ENCODE measurements around the gene PTPRT.
"Not testable (repeated sequence)": the region's sequence is repeated elsewhere in the genome, so short reads cannot be mapped to it uniquely, and the experiment has no call there.

Gene PTPRT

DNA sequence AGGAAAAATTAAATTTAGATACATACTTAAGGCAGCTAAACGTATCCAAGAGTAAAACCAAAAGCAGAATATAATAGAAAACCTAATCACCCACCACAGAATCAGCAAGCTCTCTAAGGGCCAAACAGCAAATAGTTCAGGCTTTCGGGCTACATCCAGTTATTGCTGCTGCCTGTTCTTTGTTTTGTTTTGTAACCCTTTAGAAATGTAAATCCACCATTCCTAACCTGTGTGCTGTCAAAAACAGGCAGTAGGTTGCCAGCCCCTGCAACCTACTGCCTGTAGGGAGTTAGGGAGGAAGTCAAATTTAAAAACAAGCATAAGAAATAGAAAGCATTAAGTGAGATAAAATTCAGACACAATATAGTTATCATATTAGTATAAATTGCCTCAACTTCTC is 225.9 kb downstream of the PTPRT start:
- no peak for DNase-seq

DNA sequence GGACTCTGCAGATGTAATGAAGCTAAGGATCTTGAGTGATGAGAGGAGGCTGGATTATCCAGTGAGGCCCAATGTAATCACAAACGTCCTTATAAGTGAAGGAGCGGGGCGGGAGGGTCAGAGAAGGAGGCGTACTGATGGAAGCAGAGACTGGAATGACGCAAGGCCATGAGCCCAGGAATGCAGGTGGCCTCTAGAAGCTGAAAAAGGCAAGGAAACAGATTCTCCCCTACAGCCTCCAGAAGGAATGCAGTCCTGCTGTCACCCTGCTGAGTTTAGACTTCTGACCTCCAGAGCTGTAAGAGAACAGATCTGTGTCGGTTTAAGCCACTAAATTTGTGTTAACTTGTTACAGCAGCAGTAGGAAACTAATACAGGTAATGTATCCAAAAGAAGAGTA is 227.9 kb downstream of the PTPRT start:
- DNase-seq: no peak

DNA sequence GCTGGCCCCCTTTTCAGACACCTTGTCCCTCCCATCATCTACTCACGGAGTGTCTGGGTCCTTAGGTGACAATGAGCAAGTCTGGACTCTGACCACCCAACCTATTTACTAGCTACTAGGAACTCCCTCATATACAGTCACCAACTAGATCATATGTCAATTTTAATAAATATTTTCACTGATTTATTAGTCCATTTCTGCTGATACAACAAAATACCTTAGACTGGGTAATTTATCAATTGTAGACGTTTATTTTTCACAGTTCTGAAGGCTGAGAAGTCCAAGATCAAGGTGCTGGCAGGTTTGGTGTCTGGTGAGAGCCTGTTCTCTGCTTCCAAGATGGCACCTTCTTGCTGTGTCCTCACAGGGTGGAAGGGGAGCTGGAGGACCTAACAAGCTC is 229.7 kb downstream of the PTPRT start:
- DNase-seq: no peak

DNA sequence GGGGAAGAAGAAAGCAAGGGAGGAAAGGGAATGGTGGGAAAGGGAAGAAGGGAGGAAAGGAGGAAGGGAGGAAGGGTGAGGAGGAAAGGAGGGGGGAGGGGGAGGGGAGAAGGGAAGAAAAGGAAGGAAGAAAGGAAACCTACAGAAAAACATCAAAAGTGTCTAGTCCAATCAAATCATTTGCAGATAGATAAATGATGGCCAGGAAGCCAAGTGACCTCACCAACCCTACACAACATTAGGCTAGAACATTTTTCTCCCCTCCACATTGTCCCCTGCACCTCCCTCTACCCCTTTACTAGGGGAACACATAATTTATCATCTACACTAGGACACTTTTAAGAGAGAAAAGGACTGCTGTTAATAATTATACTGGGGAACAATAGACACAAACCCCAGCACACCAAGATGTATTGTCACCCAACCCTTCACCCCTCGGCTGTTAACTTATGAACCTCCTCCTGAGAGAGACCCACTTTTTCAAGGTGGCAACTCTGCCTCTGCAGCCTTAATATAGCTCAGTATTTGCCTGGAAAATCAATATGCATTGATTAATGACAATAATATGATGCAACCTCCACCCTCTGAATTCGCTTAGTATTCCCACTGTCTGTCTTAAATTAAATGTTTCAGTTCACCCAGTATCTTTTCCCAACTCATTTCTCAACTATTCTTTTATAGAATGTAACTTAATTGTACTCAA is 231.2 kb downstream of the PTPRT start:
- DNase-seq: no peak

DNA sequence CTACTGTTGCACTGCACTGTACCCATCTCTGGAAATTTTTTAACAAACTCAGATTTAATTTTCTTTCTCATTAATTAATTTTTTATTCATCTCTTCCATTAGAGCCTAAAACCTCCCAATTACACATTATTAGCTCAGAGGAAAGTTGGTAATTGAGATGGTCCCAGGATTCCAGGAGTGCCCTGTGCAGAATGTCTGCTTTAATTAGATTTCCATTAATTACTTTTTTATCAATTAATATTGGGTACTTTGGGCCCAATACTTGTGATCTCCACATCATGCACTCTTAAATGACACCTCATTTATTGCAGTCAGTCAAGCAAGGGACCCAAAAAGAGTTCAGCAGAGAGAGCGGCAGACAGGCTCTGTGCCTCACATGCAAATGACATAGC is 232.0 kb downstream of the PTPRT start:
- DNase-seq: no peak

DNA sequence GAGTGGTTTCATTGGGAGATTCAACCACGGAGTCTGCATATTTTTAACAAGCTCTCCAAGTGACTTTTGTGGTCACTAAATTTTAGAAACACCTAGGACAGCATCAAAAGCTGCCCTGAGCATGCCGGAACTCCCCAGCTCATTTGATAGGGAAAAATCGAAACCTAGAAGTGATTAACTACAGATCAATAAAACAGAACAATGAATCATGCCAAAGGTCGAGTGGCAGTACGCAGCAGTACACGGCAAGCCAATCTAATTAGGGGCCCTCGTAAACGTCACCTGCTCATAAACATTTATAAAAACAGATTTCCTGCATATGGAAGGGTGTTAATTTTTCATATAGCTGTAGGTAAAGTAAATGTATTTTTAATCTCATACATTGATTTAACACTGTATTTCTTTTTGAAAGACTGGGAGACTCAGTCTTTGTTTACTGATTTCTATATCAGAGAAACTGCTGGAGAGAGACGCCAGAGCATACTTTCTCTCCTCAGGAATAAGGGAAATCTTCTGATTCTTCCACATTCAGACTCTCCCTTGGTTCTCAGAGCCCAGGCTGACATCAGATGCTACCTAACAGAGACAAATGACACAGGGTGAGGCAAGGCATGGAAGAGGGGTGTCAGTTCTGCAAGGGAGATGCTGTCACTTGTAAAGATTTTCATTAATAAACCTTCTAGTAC is 232.5 kb downstream of the PTPRT start:
- no peak for DNase-seq

DNA sequence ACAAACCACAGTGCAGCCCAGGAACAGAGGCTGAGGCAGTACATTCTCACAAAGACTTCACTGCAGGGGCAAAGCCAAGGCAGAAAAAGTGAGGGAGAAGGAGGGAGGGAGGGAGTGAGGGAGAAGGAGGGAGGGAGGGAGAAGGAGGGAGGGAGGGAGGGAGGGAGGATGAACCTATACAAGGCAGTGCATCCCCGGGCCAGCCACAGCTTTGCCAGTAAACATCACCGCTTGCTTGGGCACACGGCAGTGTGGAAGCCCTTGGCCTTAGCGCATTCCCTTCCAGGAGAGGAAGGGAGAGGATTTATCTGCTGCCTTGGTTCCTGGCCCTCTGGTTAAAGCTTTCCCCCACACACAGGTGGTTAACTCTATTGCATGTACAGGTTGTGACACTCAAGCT is 234.0 kb downstream of the PTPRT start:
- no peak for DNase-seq

DNA sequence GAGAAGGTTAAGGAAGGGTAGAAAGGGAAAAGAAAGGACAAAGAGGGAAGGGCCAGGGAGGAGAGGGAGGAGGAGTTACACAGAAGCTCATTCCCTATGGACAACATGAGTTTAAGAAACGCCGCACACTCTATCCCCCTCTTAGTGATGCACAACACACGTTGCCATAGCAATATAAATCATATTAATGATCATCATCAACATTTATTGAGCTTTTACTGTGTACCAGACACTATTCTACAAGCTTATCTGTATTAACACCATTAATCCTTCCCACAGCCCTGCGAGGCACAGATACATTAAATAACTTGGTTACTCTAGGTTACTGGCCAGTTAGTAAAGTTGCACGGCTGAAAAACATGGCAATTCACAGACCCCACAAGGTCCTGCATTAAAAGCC is 234.8 kb downstream of the PTPRT start:
- no peak for DNase-seq

DNA sequence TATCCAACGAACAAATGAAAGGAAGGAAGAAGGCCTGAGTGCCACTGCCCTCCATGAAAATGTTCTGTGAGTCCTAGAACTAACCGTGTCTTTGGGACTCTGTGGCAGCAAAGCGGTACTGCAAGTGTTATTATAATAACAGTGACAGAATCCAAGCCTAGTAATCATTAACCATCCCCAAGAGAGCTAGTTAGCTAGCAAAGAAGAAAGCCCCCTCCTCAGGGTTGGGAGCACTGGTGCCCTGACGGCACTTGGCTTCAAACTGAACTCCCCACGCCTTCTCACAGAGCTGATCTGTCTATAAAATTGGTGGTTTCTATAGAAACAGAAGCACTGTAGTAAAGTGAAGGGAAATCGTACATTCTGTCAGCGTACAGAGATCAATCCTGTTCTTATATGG is 239.8 kb downstream of the PTPRT start:
- DNase-seq: no peak

DNA sequence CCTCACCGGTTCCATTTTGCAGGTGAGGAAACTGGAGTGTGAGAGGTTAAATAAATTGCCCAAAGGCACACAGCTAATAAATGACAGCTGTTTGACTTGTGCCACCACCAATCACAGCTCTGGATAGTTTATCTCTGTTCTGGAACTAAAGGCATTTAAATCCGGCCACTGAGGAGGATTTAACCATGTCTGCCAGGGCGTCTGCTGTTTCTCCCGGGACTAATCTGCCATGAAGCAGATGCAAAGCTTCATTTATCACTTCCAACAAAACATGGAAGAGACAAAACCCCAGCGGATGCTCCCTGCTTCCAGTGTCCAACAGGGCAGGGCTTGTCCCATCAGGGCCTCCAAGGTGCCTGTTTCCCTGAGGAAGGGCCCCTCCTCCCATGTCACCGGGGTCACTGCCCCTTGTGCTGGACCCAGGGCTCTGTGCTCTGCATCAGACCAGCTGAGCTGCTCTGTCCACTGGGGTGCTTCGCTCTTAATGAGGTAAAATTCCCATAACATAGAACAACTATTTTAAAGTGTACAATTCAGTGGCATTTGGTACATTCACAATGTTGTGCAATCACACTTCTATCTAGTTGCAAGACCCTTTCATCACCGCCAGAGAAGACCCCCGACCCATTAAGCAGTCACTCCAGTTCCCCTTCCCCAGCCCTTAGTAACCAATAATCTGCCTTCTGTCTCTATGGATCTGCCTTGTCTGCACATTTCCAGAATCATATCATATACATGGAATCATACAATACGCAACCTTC is 244.3 kb downstream of the PTPRT start:
- no peak for DNase-seq

DNA sequence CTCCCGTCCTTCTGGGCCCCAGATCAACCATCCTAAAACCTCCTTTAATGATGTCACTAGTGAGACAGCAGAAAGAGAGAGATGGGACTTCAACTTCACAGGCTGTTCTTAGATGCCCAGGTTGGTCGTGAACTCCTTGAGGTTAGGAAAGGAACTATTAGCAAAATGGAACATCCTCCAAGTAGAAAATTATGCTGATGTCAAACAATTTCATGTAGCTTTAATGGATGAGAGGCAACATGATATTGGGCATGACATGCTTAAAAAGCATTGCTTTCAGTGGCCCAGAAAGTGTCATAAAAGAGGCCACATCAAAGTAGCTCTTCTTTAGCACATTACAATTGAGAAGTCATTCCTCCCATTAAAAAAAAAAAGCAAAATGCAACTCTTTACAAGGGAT is 248.1 kb downstream of the PTPRT start:
- DNase-seq: no peak

DNA sequence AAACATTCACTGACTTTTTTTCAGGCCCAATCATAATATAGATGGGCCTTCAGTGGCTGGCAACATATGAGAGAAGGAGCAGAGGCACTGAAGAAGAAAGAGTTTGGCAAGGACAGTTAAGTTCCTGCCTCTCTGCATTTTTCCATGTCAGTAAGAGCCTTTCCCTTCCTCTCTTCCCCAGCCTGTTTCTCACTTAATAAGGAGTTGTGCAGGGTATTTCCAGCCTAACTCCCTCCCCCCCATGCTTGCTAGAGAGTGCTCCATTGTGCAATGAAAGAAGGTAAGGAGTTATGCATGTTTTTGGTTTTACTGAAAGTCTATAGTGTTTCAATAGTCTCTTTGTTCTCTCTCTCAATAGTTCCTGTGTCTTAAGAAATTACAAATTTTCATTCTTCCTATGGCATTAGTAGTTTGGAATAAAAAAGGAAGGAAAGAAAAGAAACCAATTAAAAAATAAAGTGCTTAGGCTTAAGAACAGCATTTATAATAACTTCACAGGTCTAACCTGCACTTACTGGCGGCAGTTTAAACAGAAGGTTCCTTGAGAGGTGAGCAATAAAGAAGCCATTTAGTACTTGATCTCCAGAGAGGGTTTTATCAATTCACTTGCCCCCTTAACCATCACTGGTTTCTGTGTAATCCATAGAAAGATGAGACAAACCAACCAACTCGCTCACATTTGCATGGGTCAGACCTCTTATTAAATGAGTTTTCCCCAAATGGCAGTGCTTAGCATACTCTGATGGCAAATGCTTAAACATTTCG is 251.1 kb downstream of the PTPRT start:
- DNase-seq: no peak

DNA sequence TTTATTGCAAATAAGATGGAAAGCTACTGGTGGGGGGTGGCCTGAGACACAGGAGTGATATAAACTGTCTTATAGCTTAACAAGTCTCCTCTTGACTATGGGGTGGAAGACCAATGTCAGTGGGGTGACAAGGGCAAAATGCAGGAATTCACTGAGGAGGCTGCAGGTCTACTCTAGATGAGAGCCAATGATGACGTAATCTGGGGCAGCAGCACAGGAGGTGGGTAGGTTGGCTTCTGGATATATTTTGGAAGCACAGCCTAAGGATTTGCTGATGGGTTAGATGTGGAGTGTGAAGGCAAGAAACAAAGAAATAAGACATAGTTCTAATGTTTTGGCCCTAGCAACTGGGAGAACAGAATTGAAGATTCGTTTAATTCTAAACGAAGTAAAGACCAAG is 253.2 kb downstream of the PTPRT start:
- DNase-seq: no peak

DNA sequence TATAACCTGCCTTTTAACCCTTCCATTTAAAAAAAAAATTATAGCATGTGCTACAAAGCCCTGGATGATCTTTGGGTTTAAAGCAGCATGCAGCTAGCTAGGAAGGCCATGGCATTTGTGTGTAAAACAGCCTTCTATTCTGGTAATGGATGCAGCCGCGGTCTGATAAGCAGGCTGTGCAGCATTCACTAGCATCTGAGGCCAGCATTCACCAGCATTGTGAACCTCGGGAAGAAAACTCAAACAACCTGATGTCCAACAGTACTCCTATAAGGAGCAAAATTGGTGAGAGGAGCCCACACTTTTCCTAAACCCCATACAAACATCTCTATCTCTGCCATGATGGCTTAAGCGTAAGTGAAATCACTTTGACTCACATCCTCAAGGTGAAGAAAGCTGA is 265.5 kb downstream of the PTPRT start:
- DNase-seq: no peak

DNA sequence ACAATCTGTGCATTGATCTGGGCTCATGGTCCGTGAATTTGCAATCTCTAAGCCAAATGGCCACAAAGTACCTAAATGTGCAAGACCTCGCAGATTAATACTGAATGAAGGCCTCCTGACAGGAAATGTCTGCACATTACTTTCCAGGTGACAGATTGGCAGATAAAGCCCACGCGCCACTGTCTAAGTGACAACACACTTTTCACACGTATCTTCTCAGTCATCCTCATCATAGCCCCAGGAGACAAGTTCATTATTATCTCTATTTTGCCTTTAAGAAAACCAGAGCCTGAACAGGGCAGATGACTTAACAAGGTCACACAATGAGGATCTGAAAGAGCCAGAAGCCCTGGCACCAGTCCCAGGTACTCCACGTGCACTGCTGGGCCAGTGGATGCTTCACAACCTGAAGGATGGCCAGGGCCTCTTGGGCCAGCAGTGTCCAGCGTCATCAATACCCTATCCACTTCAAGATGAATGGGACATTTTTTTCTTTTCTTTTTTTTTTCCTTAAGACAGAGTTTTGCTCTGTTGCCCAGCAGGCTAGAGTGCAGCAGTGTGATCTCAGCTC is 266.3 kb downstream of the PTPRT start:
- DNase-seq: no peak

DNA sequence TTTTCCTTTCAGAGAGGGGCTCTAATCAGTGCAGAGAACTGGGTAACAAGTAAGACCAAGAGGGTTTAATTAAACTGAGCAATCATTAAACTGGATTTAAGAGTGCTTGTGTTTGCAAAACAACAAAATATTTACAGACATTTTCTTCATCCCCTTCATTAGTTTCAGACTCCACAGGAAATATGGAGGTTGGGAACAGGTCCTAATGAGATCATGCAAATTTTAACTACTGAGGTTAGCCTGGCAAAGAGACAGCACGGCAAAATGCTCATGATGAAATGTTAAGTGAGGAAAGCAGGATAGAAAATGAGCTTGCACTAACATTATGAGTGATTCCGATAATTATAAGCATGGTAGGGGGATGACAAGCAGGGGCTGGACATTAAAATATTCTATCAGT is 268.9 kb downstream of the PTPRT start:
- DNase-seq: no peak

DNA sequence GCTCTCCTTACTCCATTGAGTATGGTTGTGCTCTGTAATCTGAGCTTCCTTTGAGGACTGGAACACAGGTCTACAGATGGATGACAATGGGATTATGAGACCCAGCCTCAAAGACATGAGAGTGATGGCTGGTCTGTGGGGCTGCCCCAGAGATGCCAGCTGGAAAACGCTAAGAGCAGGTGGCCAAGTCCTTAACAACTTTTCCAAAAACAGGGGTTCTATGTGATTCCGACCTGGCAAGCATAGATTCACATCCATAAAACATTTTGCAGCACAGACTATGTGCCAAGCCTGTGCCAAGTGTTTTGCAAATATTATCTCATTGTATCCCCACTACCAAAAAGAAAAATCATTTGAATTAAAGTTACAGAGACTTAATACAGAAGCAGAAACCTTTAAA is 270.4 kb downstream of the PTPRT start:
- DNase-seq: no peak

DNA sequence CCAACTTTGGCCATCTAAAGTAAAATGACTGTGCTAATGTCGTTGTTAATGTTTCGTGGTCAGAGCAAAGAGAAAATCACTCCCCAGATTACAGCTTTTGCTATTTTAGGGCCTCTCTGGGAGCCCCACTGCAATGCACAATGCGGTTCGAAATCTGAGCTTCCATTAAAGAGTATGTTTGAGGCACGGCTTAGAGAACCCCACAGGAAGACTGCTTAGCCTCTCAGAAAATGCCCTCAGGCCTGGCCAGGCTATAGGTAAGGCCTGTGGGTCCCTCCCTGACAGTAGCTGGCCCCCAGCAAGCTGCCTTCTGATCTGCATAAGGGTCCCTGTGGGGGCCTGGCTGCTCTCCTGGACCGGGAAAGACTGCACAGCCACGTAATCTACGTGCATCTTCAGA is 274.6 kb downstream of the PTPRT start:
- DNase-seq: no peak

DNA sequence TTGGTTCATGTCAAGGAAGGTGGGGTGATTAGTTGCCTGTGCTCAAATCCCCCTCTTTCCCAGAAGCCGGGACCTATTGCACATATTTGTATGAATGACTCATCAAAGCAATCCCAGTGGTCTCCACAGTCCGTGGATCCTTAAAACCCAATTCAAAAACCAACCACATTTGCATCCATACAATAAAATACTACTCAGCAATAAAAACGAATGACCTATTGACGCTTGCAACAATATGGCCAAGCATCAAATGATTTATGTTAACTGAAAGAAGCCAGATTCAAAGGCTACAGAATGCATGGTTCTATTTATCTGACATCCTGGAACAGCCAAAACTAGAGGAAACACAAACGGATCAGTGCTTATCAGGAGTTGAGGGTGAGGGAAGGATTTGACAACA is 275.4 kb downstream of the PTPRT start:
- no peak for DNase-seq

DNA sequence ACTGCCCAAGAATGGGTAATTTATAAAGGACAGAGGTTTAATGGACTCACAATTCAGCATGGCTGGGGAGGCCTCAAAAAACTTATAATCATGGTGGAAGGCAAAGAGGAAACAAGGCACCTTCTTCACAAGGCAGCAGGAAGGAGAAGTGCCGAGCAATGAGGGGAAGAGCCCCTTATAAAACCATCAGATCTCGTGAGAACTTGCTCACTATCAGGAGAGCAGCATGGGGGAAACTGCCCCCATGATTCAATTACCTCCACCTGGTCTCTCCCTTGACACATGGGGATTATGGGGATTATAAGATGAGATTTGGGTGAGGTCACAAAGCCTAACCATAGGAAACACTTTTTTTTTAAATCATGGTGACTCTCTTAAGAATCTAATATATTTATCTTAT is 278.9 kb downstream of the PTPRT start:
- not testable (repeated sequence) for DNase-seq

DNA sequence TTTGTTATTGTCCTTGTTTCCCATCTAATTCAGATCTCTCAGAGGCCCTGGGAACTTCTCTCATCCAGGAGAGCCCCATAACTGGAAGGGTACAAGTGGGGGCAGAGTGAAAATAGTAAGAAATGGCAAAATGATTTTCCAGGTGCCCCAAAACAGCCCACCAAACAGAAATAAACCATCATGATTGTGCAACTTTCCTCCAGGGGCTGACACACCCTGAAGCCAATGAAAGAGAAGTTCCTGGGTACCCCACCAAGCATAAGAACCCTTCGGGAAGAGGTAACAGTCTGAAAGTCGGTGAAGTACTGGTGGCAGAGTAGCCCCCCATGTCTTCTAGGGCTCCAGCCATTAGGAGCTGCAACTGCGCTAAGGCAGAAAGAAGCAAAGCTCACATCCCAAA is 282.0 kb downstream of the PTPRT start:
- no peak for DNase-seq

DNA sequence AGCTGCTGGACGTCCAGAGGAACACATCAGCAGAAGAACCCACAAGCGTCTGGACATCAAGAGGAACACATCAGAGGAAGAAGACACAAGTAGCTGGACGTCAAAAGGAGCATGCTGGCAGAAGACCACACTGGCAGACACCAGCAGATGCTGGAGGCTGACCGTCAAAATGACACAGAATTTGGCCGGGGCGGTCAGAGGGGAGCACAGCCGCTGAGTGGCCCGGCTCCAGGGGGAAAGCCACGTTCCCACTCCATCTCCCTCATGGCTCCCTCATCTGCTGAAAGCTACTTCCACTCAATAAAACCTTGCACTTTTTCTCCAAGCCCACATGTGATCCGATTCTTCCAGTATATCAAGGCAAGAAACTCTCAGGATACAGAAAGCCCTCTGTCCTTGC is 283.6 kb downstream of the PTPRT start:
- DNase-seq: no peak

DNA sequence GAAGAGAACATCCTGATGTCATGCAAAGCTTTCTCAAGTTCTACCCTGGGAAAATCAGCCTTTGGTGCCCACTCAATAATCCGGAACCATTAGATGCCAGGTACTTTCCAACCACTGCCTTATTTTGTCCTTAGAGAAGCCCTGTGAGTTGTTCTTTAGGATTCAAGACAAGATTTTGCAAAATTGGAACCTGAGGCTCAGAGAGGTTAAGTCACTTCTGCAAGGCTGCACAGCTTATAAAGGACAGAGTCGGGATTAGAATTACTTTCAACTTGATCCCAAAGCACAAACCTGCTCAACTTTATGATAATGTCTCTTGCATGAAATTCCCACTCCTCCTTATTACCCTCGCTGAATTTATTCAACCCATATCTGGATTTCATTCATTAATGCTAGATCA is 287.2 kb downstream of the PTPRT start:
- DNase-seq: no peak
